ENCODE data around the gene RNF182. TPM values are rescaled to one million over a fixed set of nuclear protein-coding genes. Genes with fewer than 3 reads are reported as not detected.
A peak's percentile ranks its signal among the peaks of the same experiment; 100 is the strongest.

RNF182 gene
- total and polyA plus RNA-seq, 9 of the 15 experiments (the other 6 are each of a cell fraction or from before 2014, with no cell fraction given) = 12.8 to 22.8 (median 17.5) TPM

- ATAC-seq = peak; percentile 13
- peaks cover 41% of the 10 kb centered on the region for H3K79me2 ChIP-seq (ENCODE audit: control insufficient read depth, insufficient read depth, low read length)
- no peak for DNase-seq (ENCODE audit: extremely low read depth in 1 of 4, low spot score in 3 of 4)
- H3K4me2 ChIP-seq (ENCODE audit: insufficient read depth, low read length) = peak overlapping the region; percentile 83
- POLR2A ChIA-PET = interaction anchor here (0.7 to 4.9 kb wide), 6 partner anchors 11 to 63 kb away, joined by 3 to 30 read pairs (median 4); no protein-coding TSS in a partner anchor
- peak overlapping the region; percentile 86 for H2AFZ ChIP-seq (ENCODE audit: low read depth, low read length)
- no peaks in the 10 kb centered on the region; the same call in 1 of the 2 replicates for H3K9me3 ChIP-seq (replicated peaks; ENCODE audit: control insufficient read depth, insufficient read depth, low read depth, low read length)
- H3K9ac ChIP-seq (ENCODE audit: insufficient read depth in 1 of 2, low read depth in 2 of 2, low read length in 2 of 2) = peak overlapping the region in 1 of 2 experiments; percentile 71; a peak in 3 of 4 replicates
- no peaks in the 10 kb centered on the region; the same call in 1 of the 3 replicates for H3K36me3 ChIP-seq (ENCODE audit: control insufficient read depth, insufficient read depth, low read length)
- under 1% methylated on average over 4 of the region's 4 CpGs for WGBS (ENCODE audit: insufficient coverage, low coverage, missing lambda C conversion rate)
- H4K20me1 ChIP-seq (replicated peaks; ENCODE audit: control insufficient read depth, insufficient read depth, low read length) = no peaks in the 10 kb centered on the region
- intact Hi-C loops (cut with micrococcal nuclease) = no loop called here
- H3K4me3 ChIP-seq = peak overlapping the region; percentile 14
- peaks cover 33 to 70% of the 10 kb centered on the region in 2 experiments for H3K4me1 ChIP-seq (replicated peaks in 1 of 2; ENCODE audit: control insufficient read depth in 2 of 2, insufficient read depth in 2 of 2, low read length in 2 of 2)
- H3K9me1 ChIP-seq (ENCODE audit: control insufficient read depth, insufficient read depth, low read length) = no peaks in the 10 kb centered on the region
- H3K27me3 ChIP-seq (ENCODE audit: control insufficient read depth in 2 of 2, insufficient read depth in 2 of 2, low read length in 2 of 2) = no peaks in the 10 kb centered on the region
- FAIRE-seq = no peak
- peak overlapping the region; percentile 89 for H3K27ac ChIP-seq (ENCODE audit: extremely low read depth, low read depth, low read length)
- in situ Hi-C loops (cut with MboI) = no loop called here
- CTCF ChIA-PET (ENCODE audit: low intra/inter-chr PET ratio) = no interaction called here
- TSS peak; percentile 79 for BruUV-seq (replicated peaks)
- TF ChIP-seq ZC3H8 (IDR thresholded peaks at IDR 0.05) (no peak), ZFP1 (CRISPR knock-in tag; IDR thresholded peaks at IDR 0.05) (no peak), PCBP2 (IDR thresholded peaks at IDR 0.05; ENCODE audit: low read depth, low read length, poor library complexity, severe bottlenecking) (no peak), CSDE1 (IDR thresholded peaks at IDR 0.05) (0 out of 4 replicates have a peak, but pooled peaks of 1 of the 2 experiments have one; percentile 6), EP400 (IDR thresholded peaks at IDR 0.05) (peak; percentile 34; the same call in 1 of the 2 replicates), ELF1 (tag; IDR thresholded peaks at IDR 0.05) (0 out of 2 replicates have a peak, but pooled peaks have one; percentile 18), HNRNPLL (IDR thresholded peaks at IDR 0.05; ENCODE audit: low read depth, low read length, poor library complexity, severe bottlenecking) (no peak), NR1H2 (CRISPR knock-in tag; IDR thresholded peaks at IDR 0.05) (no peak), TGIF2 (CRISPR knock-in tag; IDR thresholded peaks at IDR 0.05) (no peak), MEF2D (tag; conservative IDR thresholded peaks at IDR 0.05; ENCODE audit: low read depth) (0 out of 2 replicates have a peak, but pooled peaks have one; percentile 21), ASH1L (IDR thresholded peaks at IDR 0.05; ENCODE audit: borderline replicate concordance, low read depth, partially characterized antibody) (peak; percentile 30), DNMT1 (IDR thresholded peaks at IDR 0.05) (0 out of 2 replicates have a peak, but pooled peaks have one; percentile 23), BRD4 (IDR thresholded peaks at IDR 0.05) (peak; percentile 52; the same call in 1 of the 2 replicates), SMARCA5 (IDR thresholded peaks at IDR 0.05) (0 out of 2 replicates have a peak, but pooled peaks have one; percentile 28), COPS2 (conservative IDR thresholded peaks at IDR 0.05) (no peak), RBM15 (IDR thresholded peaks at IDR 0.05; ENCODE audit: insufficient read depth, low read length) (no peak), U2AF2 (optimal IDR thresholded peaks at IDR 0.05; ENCODE audit: low read depth, low read length) (no peak), SIRT6 (IDR thresholded peaks at IDR 0.05; ENCODE audit: low read depth, low read length) (no peak), TBP (optimal IDR thresholded peaks at IDR 0.05; ENCODE audit: low read depth, low read length) (peak; percentile 28), NFRKB (IDR thresholded peaks at IDR 0.05; ENCODE audit: low read depth) (peak; percentile 67), ZNF740 (CRISPR knock-in tag; IDR thresholded peaks at IDR 0.05) (no peak), ZNF740 (tag; IDR thresholded peaks at IDR 0.05) (0 out of 4 replicates have a peak, but pooled peaks of 1 of the 2 experiments have one; percentile 55), SMARCB1 (IDR thresholded peaks at IDR 0.05; ENCODE audit: insufficient read length, low read depth) (peak; percentile 76)
Measured at GRCh38 chr6:13986700-13987399, 62.1 kb downstream of the RNF182 start.
